NB4 (cell line): ENCODE data around the gene CNGB1.

ENCODE experiments used
- DNase-seq: peaks from one replicate; pipeline ENCODE4 v3.0.0; 2010; ENCODE audit warnings: low read depth
- H3K4me3 ChIP-seq: one replicate; pipeline ENCODE4 v1.5.1; 2011; ENCODE audit warnings: mild to moderate bottlenecking, low read depth, low read length, moderate library complexity
- CTCF ChIP-seq: IDR thresholded peaks from one replicate; pipeline ENCODE4 v1.5.1; 2012; ENCODE audit warnings: low read depth, low read length
- MAX ChIP-seq: IDR thresholded peaks from 2 replicates; pipeline ENCODE4 v1.6.1; 2011; ENCODE audit warnings: low read depth, low read length
- MYC ChIP-seq: IDR thresholded peaks from 2 replicates; pipeline ENCODE4 v1.6.1; 2011; ENCODE audit warnings: low read depth, low read length
- POLR2A ChIP-seq: IDR thresholded peaks from 2 replicates; pipeline ENCODE4 v1.6.1; 2011; ENCODE audit warnings: mild to moderate bottlenecking; ENCODE audit not compliant: insufficient read length; ENCODE audit errors: extremely low read depth

CNGB1 gene

GRCh38 chr16:57991551-57992059 lies 20.7 kb upstream of the CNGB1 start:
- no peak for DNase-seq
- H3K4me3 ChIP-seq, result no peak overlapping the region
- TF ChIP-seq CTCF, result no peak
- TF ChIP-seq MAX, result no peak
- no peak for TF ChIP-seq MYC
- no peak for TF ChIP-seq POLR2A

- no peak for DNase-seq
- TF ChIP-seq MYC (no peak), MAX (no peak), CTCF (no peak), POLR2A (no peak)
- no peak overlapping the region for H3K4me3 ChIP-seq
These were observed 18.0 kb upstream of the CNGB1 start for GRCh38 chr16:57988929-57989328.

- no peak overlapping the region for H3K4me3 ChIP-seq
These were observed 16.7 kb upstream of the CNGB1 start for GRCh38 chr16:57987441-57988177.

GRCh38 chr16:57986196-57986595 lies 15.3 kb upstream of the CNGB1 start:
- no peak overlapping the region for H3K4me3 ChIP-seq
- DNase-seq, result no peak
- TF ChIP-seq CTCF (no peak), MYC (no peak), POLR2A (no peak), MAX (no peak)

More at GRCh38 chr16:57987441-57988177, 16.7 kb upstream of the CNGB1 start:
- no peak for DNase-seq
- TF ChIP-seq CTCF, result no peak
- TF ChIP-seq POLR2A, result no peak
- TF ChIP-seq MAX, result no peak
- TF ChIP-seq MYC, result no peak

GRCh38 chr16:57985204-57986181 lies 14.6 kb upstream of the CNGB1 start:
- TF ChIP-seq POLR2A (no peak), MYC (no peak), MAX (no peak), CTCF (no peak)
- H3K4me3 ChIP-seq, result no peak overlapping the region
- DNase-seq, result no peak
